Stimulated activated CD4-positive, alpha-beta T cell treated with anti-CD3 and anti-CD28 coated beads, TNF-alpha, amount 100 ng/mL, for 4 hours (primary cell): ENCODE results near the gene SEC62.

Experiments
- DNase-seq, 3 experiments: peaks; one replicate each; pipeline ENCODE4 v3.0.0-alpha.2; 2020; ENCODE audit warnings: low read depth in 3 of 3

Gene SEC62

GRCh38 chr3:169966428-169966950 lies at the start of gene SEC62:
TSS of gene SEC62 (plus strand) at chr3:169966807. CDS start at chr3:169966823, 16 bp downstream.
- DNase-seq, result peak; percentile 91 to 93 (median 92)

GRCh38 chr3:169923189-169923588 lies 43.4 kb upstream of the SEC62 start:
- DNase-seq, result no peak

- no peak for DNase-seq
Measured at GRCh38 chr3:169923831-169924230, 42.8 kb upstream of the SEC62 start.

GRCh38 chr3:169929830-169930519 lies 36.6 kb upstream of the SEC62 start:
- no peak for DNase-seq

- DNase-seq, result no peak
Measured at GRCh38 chr3:169930843-169931242, 35.8 kb upstream of the SEC62 start.

GRCh38 chr3:169931747-169932520 lies 34.7 kb upstream of the SEC62 start:
- DNase-seq, result no peak

GRCh38 chr3:169939320-169939719 lies 27.3 kb upstream of the SEC62 start:
- no peak for DNase-seq

GRCh38 chr3:169939751-169940150 lies 26.9 kb upstream of the SEC62 start:
- no peak for DNase-seq

GRCh38 chr3:169940470-169941181 lies 26.0 kb upstream of the SEC62 start:
- no peak for DNase-seq

- no peak for DNase-seq
Measured at GRCh38 chr3:169945313-169945712, 21.3 kb upstream of the SEC62 start.

- DNase-seq, result no peak
Measured at GRCh38 chr3:169946336-169946735, 20.3 kb upstream of the SEC62 start.

GRCh38 chr3:169948559-169949448 lies 17.8 kb upstream of the SEC62 start:
- no peak for DNase-seq

GRCh38 chr3:169952045-169952444 lies 14.6 kb upstream of the SEC62 start:
- no peak for DNase-seq

- DNase-seq, result no peak
Measured at GRCh38 chr3:169953462-169954141, 13.0 kb upstream of the SEC62 start.

- no peak for DNase-seq
Measured at GRCh38 chr3:169954142-169954756, 12.4 kb upstream of the SEC62 start.

- DNase-seq, result no peak
Measured at GRCh38 chr3:169955406-169955805, 11.2 kb upstream of the SEC62 start.

- DNase-seq, result no peak
Measured at GRCh38 chr3:169964176-169964575, 2.4 kb upstream of the SEC62 start.

- no peak for DNase-seq
Measured at GRCh38 chr3:169965562-169966427, 812 bp upstream of the SEC62 start.
